Stomach (tissue), 4 donors: ENCODE results near the gene SLC38A10.

Experiments
- CTCF ChIP-seq, 7 experiments: fragments of 450-650 bp in 4 of 7; fragments of 200-600 bp in 3 of 7; sonication (generic) in 3 of 7; IDR thresholded peaks; one replicate each; pipeline ENCODE4 v1.5.1; 2016 to 2019; ENCODE audit warnings: antibody characterized with exemption in 7 of 7, control low read depth in 2 of 7, mild to moderate bottlenecking in 1 of 7
- POLR2A ChIP-seq, 4 donors: fragments of 450-650 bp; IDR thresholded peaks; one replicate each; pipeline ENCODE4 v1.6.1; 2016; ENCODE audit warnings: antibody characterized with exemption in 4 of 4, control low read depth in 2 of 4, mild to moderate bottlenecking in 1 of 4, moderate library complexity in 1 of 4
- POLR2AphosphoS5 ChIP-seq, 3 donors: sonication (generic); formaldehyde crosslinking; IDR thresholded peaks; one replicate each; pipeline ENCODE4 v1.6.1; 2016; ENCODE audit warnings: antibody characterized with exemption in 3 of 3

DNA sequence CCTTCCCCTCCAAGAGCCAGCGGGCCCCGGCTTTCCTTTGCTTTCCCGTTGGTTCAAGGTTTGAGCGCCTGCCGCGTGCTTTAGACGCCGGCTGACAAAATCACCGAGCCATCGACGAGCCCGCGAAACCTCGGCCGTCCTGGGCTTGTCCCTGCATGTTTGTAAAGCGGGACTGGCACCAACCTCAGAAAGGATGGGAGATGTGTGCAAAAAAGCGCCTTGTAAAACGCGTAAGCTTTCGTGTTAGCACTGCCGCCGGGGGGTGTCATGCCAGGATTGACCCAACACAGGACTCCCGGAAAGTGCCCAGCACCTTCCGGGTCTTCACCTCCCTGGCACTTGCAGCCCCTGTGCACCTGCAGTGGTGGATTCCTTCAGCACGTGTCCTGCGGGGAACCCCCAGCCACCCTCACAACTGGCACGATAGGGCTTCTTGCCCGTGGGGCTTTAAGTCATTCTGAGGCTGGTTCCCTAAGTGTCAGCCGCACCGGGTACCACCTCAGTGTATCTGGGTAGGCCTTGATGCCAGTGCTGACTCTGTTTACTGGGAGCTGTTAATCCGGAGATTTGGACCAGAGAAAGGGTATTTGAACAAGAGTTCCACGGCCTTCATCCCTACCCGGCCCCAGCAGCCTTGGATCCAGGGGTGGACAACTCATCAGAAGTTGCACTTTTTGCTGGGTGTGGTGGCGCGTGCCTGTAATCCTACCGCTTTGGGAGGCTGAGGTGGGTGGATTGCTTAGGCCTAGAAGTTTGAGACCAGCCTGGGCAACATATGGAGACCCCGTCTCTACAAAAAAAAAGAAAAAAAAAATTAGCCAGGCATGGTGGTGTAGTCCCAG is 55.2 kb downstream of the SLC38A10 start:
- TF ChIP-seq POLR2AphosphoS5 (IDR thresholded peaks at IDR 0.05) = no peak
- TF ChIP-seq CTCF (IDR thresholded peaks at IDR 0.05) = no peak
- TF ChIP-seq POLR2A (IDR thresholded peaks at IDR 0.05) = no peak
